Stimulated activated CD4-positive, alpha-beta T cell treated with anti-CD3 and anti-CD28 coated beads, TNF-alpha, amount 100 ng/mL, for 1 hour (primary cell): ENCODE results near the gene ANKRD16.
"Not testable (repeated sequence)": the region's sequence is repeated elsewhere in the genome, so short reads cannot be mapped to it uniquely, and the experiment has no call there.

Experiments used
- DNase-seq, 3 donors: peaks; one replicate each; pipeline ENCODE4 v3.0.0-alpha.2; 2020; ENCODE audit warnings: low read depth in 3 of 3, low spot score in 1 of 3

Gene ANKRD16

GRCh38 chr10:5840314-5841307 is 49.1 kb downstream of the ANKRD16 start:
- DNase-seq: no peak

- not testable (repeated sequence) for DNase-seq
Observed at GRCh38 chr10:5836181-5836580, 53.5 kb downstream of the ANKRD16 start.

GRCh38 chr10:5835446-5836095 is 54.1 kb downstream of the ANKRD16 start:
- no peak for DNase-seq

- no peak for DNase-seq
Observed at GRCh38 chr10:5833814-5834213, 55.9 kb downstream of the ANKRD16 start.

- no peak for DNase-seq
Observed at GRCh38 chr10:5832946-5833345, 56.7 kb downstream of the ANKRD16 start.

- no peak for DNase-seq
Observed at GRCh38 chr10:5831446-5831782, 58.3 kb downstream of the ANKRD16 start.

GRCh38 chr10:5830629-5831445 is 58.9 kb downstream of the ANKRD16 start:
- no peak for DNase-seq

- no peak for DNase-seq
Observed at GRCh38 chr10:5829267-5829666, 60.4 kb downstream of the ANKRD16 start.

- DNase-seq: no peak
Observed at GRCh38 chr10:5828725-5829124, 61.0 kb downstream of the ANKRD16 start.

- DNase-seq: no peak
Observed at GRCh38 chr10:5827841-5828240, 61.9 kb downstream of the ANKRD16 start.

- DNase-seq: not testable (repeated sequence)
Observed at GRCh38 chr10:5826511-5826910, 63.2 kb downstream of the ANKRD16 start.

GRCh38 chr10:5818894-5819293 is 70.8 kb downstream of the ANKRD16 start:
- DNase-seq: no peak

GRCh38 chr10:5818048-5818331 is 71.7 kb downstream of the ANKRD16 start:
- DNase-seq: no peak

GRCh38 chr10:5817322-5818047 is 72.2 kb downstream of the ANKRD16 start:
- no peak for DNase-seq

- DNase-seq: no peak
Observed at GRCh38 chr10:5816170-5816569, 73.5 kb downstream of the ANKRD16 start.

GRCh38 chr10:5814110-5815107 is 75.3 kb downstream of the ANKRD16 start:
- DNase-seq: no peak

- DNase-seq: peak; percentile 88 to 94 (median 94)
Observed at GRCh38 chr10:5813341-5814109, 76.2 kb downstream of the ANKRD16 start, which contains the start of gene GDI2. GDI2 (minus strand) TSS chr10:5813434; CDS start chr10:5813258, 176 bp downstream.

- DNase-seq: no peak
Observed at GRCh38 chr10:5813091-5813340, 76.7 kb downstream of the ANKRD16 start.
